ENCODE measurements around the gene RPGRIP1.

DNA sequence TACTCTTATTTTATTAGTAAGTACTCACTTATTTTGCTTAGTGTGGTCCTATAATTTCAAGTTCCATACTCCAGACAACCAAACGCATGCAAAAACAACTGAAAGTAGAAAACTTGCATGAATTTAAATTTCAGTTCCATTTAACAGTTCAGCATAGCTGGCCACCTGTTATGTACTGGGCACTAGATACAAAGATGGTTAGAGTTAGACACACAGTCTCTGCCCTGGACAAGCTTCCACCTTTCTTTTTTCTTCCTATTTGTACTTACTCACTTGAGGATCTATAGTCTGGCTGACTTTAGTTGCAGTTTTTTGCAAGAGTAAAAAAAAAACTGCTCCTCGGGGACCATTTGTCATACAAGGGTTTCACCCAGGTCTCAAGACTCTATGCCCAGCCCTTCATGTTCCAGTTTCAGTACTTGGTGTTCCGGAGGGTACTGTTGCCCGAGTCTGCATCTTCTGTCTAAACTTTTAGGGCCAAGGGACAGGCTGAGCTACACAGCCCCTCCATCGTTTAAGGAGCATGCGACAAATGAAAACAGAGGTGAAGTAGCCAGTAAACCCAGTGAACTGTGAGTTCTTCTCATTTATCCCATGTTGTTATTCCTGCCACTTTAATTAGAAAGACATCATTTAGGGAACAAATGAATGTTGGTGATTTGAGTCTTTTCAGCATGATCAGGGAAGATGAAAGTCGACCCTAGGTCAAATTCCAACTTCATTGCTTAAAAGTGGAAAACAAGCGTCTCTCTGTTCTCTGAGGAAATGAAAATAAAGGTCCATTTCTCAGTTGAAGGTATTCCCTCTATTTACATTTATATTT lies 22.3 kb downstream of the RPGRIP1 start:
- TF ChIP-seq, protein P1, sequence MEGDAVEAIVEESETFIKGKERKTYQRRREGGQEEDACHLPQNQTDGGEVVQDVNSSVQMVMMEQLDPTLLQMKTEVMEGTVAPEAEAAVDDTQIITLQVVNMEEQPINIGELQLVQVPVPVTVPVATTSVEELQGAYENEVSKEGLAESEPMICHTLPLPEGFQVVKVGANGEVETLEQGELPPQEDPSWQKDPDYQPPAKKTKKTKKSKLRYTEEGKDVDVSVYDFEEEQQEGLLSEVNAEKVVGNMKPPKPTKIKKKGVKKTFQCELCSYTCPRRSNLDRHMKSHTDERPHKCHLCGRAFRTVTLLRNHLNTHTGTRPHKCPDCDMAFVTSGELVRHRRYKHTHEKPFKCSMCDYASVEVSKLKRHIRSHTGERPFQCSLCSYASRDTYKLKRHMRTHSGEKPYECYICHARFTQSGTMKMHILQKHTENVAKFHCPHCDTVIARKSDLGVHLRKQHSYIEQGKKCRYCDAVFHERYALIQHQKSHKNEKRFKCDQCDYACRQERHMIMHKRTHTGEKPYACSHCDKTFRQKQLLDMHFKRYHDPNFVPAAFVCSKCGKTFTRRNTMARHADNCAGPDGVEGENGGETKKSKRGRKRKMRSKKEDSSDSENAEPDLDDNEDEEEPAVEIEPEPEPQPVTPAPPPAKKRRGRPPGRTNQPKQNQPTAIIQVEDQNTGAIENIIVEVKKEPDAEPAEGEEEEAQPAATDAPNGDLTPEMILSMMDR (IDR thresholded peaks at IDR 0.05; ENCODE audit: borderline replicate concordance, extremely low read depth, low read length, poor library complexity, severe bottlenecking): no peak
- TF ChIP-seq EZH2 (IDR thresholded peaks at IDR 0.05; ENCODE audit: borderline replicate concordance, low read depth, low read length, severe bottlenecking): no peak

All from DND-41 (cell line).